Measurements from ENCODE around the gene PIK3C2A. TPM values are rescaled to one million over a fixed set of nuclear protein-coding genes. Genes with fewer than 3 reads are reported as not detected.

Gene PIK3C2A
- total and polyA plus RNA-seq, 2 of the 13 experiments (the other 11 are each of a cell fraction or from before 2014, with no cell fraction given): 27.5 to 49.9 TPM

GRCh38 chr11:17162376-17162775 lies 45.4 kb downstream of the PIK3C2A start:
- BruUV-seq (replicated peaks): no TSS peak
- Histone ChIP-seq H3K4me1 (ENCODE audit: insufficient read depth, low read length) (peaks cover 65% of the 10 kb centered on the region), H3K27me3 (ENCODE audit: control insufficient read depth in 1 of 2, insufficient read depth in 2 of 2, low read length in 2 of 2) (no peaks in the 10 kb centered on the region), H3K4me2 (ENCODE audit: low read depth, low read length) (no peak overlapping the region), H3K36me3 (replicated peaks in 1 of 2; ENCODE audit: control insufficient read depth in 1 of 2, insufficient read depth in 2 of 2, low read length in 2 of 2) (peaks cover 0 to 35% of the 10 kb centered on the region in 2 experiments; a peak in 2 of 5 replicates), H2AFZ (ENCODE audit: low read length) (no peak overlapping the region), H3K9me3 (ENCODE audit: low read length) (no peaks in the 10 kb centered on the region), H3K9ac (ENCODE audit: insufficient read depth, low read depth, low read length) (no peak overlapping the region), H4K20me1 (ENCODE audit: insufficient read depth, low read length) (peaks cover 32% of the 10 kb centered on the region), H3K4me3 (replicated peaks in 1 of 3; ENCODE audit: insufficient read depth in 1 of 3, low read depth in 2 of 3, low read length in 3 of 3) (no peak overlapping the region), H3K27ac (ENCODE audit: extremely low read length, insufficient read depth, low read length) (no peak overlapping the region), H3K79me2 (ENCODE audit: insufficient read depth, low read length) (peaks cover 83% of the 10 kb centered on the region)
- in situ Hi-C loops (cut with HindIII; ENCODE audit: extremely low pct_ligation_motif_present, low pct_unique_long_range_greater_than_20kb): no loop called here
- TF ChIP-seq EEA1 (CRISPR knock-in tag; IDR thresholded peaks at IDR 0.05; ENCODE audit: borderline replicate concordance): no peak
- TF ChIP-seq RXRA (CRISPR knock-in tag; IDR thresholded peaks at IDR 0.05): no peak
- TF ChIP-seq RFXANK (CRISPR knock-in tag; IDR thresholded peaks at IDR 0.05): no peak
- no peak for TF ChIP-seq POLR2AphosphoS5 (IDR thresholded peaks at IDR 0.05; ENCODE audit: low read depth, low read length)
- TF ChIP-seq HNF4A (CRISPR knock-in tag; IDR thresholded peaks at IDR 0.05): no peak
- no peak for TF ChIP-seq UBTF (CRISPR knock-in tag; IDR thresholded peaks at IDR 0.05)
- TF ChIP-seq ZNF800 (CRISPR knock-in tag; IDR thresholded peaks at IDR 0.05): no peak
- no peak for TF ChIP-seq PRMT3 (CRISPR knock-in tag; IDR thresholded peaks at IDR 0.05; ENCODE audit: borderline replicate concordance, low read depth)
- no peak for TF ChIP-seq ZNF446 (CRISPR knock-in tag; IDR thresholded peaks at IDR 0.05)
- no peak for TF ChIP-seq RXRB (CRISPR knock-in tag; IDR thresholded peaks at IDR 0.05; ENCODE audit: borderline replicate concordance)
- FAIRE-seq (no peak), DNase-seq (ENCODE audit: low spot score) (no peak), ATAC-seq (no peak)
- 95% methylated on average over 2 of the region's 2 CpGs for WGBS (ENCODE audit: low lambda C conversion rate)
- CTCF ChIA-PET (ENCODE audit: low intra/inter-chr PET ratio, low total read pairs): no interaction called here
- POLR2A ChIA-PET: no interaction called here
- intact Hi-C loops (cut with micrococcal nuclease; ENCODE audit: unreplicated experiment): no loop called here

All from HepG2 (cell line).